ENCODE results near the gene PRAMEF20.
"Not testable (repeated sequence)": the region's sequence is repeated elsewhere in the genome, so short reads cannot be mapped to it uniquely, and the experiment has no call there.

PRAMEF20 gene

DNA sequence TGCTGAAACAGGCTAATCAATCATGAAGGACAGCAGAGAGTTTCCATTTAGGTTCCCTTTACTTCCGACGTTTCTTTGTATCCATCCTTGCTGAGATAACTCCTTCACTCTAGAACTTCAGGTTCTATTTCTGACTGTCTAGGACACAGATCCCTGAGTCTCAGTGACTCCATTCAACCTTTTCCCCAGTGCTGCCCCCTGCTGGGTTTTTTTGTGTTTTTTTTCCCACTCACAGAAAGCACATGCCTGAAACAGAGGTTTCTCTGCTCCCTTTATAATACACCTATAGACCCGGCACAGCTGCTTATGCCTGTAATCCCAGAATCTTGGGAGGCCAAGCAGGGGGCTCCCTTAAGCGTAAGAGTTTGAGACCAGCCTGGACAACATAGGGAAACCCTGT is 41.7 kb upstream of the PRAMEF20 start:
- WGBS (ENCODE audit: extremely low coverage, insufficient coverage, insufficient read length) = no CpG with 5 or more reads among the region's 4 CpGs
- not testable (repeated sequence) for H3K4me2 ChIP-seq (ENCODE audit: low read length); H3K79me2 ChIP-seq (ENCODE audit: control insufficient read depth, insufficient read depth, low read length, poor library complexity); H2BK5ac ChIP-seq (ENCODE audit: low read depth, low read length, poor library complexity); H3K9ac ChIP-seq (ENCODE audit: low read length); H2BK120ac ChIP-seq (ENCODE audit: insufficient read depth, low read length, poor library complexity); H2BK12ac ChIP-seq (ENCODE audit: low read length); H2AK5ac ChIP-seq (ENCODE audit: low read length); H3K4me3 ChIP-seq (ENCODE audit: low read depth, low read length); H3K14ac ChIP-seq (ENCODE audit: low read length); H4K12ac ChIP-seq (ENCODE audit: low read depth, low read length); H3K18ac ChIP-seq (ENCODE audit: low read length); H3K36me3 ChIP-seq (ENCODE audit: control insufficient read depth in 1 of 2, insufficient read depth in 2 of 2, low read length in 2 of 2); H3K23ac ChIP-seq (ENCODE audit: low read length); H4K91ac ChIP-seq (ENCODE audit: low read depth, low read length); H3K4ac ChIP-seq (ENCODE audit: low read depth, low read length); H3K27me3 ChIP-seq (ENCODE audit: insufficient read depth, low read length); H3K4me1 ChIP-seq (ENCODE audit: control insufficient read depth in 1 of 2, insufficient read depth in 2 of 2, low read length in 2 of 2); H3K27ac ChIP-seq (ENCODE audit: low read depth, low read length); H4K8ac ChIP-seq (ENCODE audit: low read depth, low read length); H2AFZ ChIP-seq (ENCODE audit: insufficient read depth, low read length, poor library complexity); H3K79me1 ChIP-seq (ENCODE audit: low read length)
- peaks cover 18% of the 10 kb centered on the region for H3K9me3 ChIP-seq (ENCODE audit: insufficient read depth, low read depth, low read length)
- DNase-seq = peak; percentile 23 to 38

DNA sequence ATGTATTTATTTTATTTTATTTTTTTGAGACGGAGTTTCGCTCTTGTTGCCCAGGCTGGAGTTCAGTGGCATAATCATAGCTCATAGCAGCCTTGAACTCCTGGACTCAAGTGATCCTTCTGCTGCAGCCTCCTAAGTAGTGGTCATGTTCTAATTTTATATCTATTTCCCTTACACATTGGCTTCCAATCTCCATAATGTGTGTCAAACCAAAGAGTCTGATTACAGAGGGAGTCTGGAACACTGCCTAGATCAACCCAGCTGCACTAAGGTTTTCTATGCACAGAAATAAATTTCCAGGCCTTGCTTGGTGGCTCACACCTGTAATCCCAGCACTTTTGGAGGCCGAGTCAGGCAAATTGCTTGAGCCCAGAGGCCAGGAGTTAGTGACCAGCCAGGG is 31.3 kb upstream of the PRAMEF20 start:
- DNase-seq; H3K79me1 ChIP-seq (ENCODE audit: low read length); H2AK5ac ChIP-seq (ENCODE audit: low read length); H3K4me1 ChIP-seq (ENCODE audit: control insufficient read depth in 1 of 2, insufficient read depth in 2 of 2, low read length in 2 of 2); H4K12ac ChIP-seq (ENCODE audit: low read depth, low read length); H2BK5ac ChIP-seq (ENCODE audit: low read depth, low read length, poor library complexity); H3K9me3 ChIP-seq (ENCODE audit: insufficient read depth, low read depth, low read length); H3K79me2 ChIP-seq (ENCODE audit: control insufficient read depth, insufficient read depth, low read length, poor library complexity); H3K4me3 ChIP-seq (ENCODE audit: low read depth, low read length); H3K18ac ChIP-seq (ENCODE audit: low read length); H3K27me3 ChIP-seq (ENCODE audit: insufficient read depth, low read length); H3K27ac ChIP-seq (ENCODE audit: low read depth, low read length); H3K14ac ChIP-seq (ENCODE audit: low read length); H4K91ac ChIP-seq (ENCODE audit: low read depth, low read length); H3K23ac ChIP-seq (ENCODE audit: low read length); H3K4me2 ChIP-seq (ENCODE audit: low read length); H3K4ac ChIP-seq (ENCODE audit: low read depth, low read length); H3K9ac ChIP-seq (ENCODE audit: low read length); H4K8ac ChIP-seq (ENCODE audit: low read depth, low read length); H2AFZ ChIP-seq (ENCODE audit: insufficient read depth, low read length, poor library complexity); H2BK120ac ChIP-seq (ENCODE audit: insufficient read depth, low read length, poor library complexity); H3K36me3 ChIP-seq (ENCODE audit: control insufficient read depth in 1 of 2, insufficient read depth in 2 of 2, low read length in 2 of 2); H2BK12ac ChIP-seq (ENCODE audit: low read length): not testable (repeated sequence)
- no CpG with 5 or more reads among the region's 3 CpGs for WGBS (ENCODE audit: extremely low coverage, insufficient coverage, insufficient read length)

GRCh38 chr1:13380380-13380779 is 29.9 kb upstream of the PRAMEF20 start:
- DNase-seq; H4K91ac ChIP-seq (ENCODE audit: low read depth, low read length); H3K9ac ChIP-seq (ENCODE audit: low read length); H3K79me2 ChIP-seq (ENCODE audit: control insufficient read depth, insufficient read depth, low read length, poor library complexity); H2AK5ac ChIP-seq (ENCODE audit: low read length); H3K36me3 ChIP-seq (ENCODE audit: control insufficient read depth in 1 of 2, insufficient read depth in 2 of 2, low read length in 2 of 2); H3K23ac ChIP-seq (ENCODE audit: low read length); H2AFZ ChIP-seq (ENCODE audit: insufficient read depth, low read length, poor library complexity); H3K4me3 ChIP-seq (ENCODE audit: low read depth, low read length); H3K4me2 ChIP-seq (ENCODE audit: low read length); H3K9me3 ChIP-seq (ENCODE audit: insufficient read depth, low read depth, low read length); H4K8ac ChIP-seq (ENCODE audit: low read depth, low read length); H3K79me1 ChIP-seq (ENCODE audit: low read length); H3K27ac ChIP-seq (ENCODE audit: low read depth, low read length); H3K4me1 ChIP-seq (ENCODE audit: control insufficient read depth in 1 of 2, insufficient read depth in 2 of 2, low read length in 2 of 2); H3K14ac ChIP-seq (ENCODE audit: low read length); H3K4ac ChIP-seq (ENCODE audit: low read depth, low read length); H3K27me3 ChIP-seq (ENCODE audit: insufficient read depth, low read length); H2BK12ac ChIP-seq (ENCODE audit: low read length); H3K18ac ChIP-seq (ENCODE audit: low read length); H4K12ac ChIP-seq (ENCODE audit: low read depth, low read length); H2BK5ac ChIP-seq (ENCODE audit: low read depth, low read length, poor library complexity); H2BK120ac ChIP-seq (ENCODE audit: insufficient read depth, low read length, poor library complexity): not testable (repeated sequence)
- WGBS (ENCODE audit: extremely low coverage, insufficient coverage, insufficient read length) = no CpG with 5 or more reads among the region's 3 CpGs

DNA sequence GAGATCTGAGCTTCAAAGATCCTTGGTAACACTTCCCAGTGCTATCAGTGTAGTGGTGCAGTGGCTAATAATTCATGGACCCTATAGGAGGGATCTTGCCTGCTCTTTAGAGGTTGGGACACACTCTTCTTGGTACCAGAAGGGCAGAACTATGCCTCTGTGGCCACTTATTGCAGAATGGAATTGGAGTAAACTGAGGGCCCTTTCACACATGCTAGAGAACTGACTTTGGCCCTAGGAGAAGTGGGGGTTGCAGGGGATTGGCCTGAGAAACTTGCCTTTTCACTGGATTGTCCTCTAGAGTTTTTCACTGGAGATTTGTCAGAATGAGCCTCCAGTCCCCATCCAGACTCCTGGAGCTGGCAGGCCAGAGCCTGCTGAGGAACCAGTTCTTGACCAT is 20.9 kb upstream of the PRAMEF20 start, which contains the start of gene PRAMEF17:
TSS of gene PRAMEF17 (plus strand) at position 301 of the 400 bp plus-strand sequence. CDS start at position 327, 26 bp downstream.
- H4K12ac ChIP-seq (ENCODE audit: low read depth, low read length); H3K4me3 ChIP-seq (ENCODE audit: low read depth, low read length); H2BK5ac ChIP-seq (ENCODE audit: low read depth, low read length, poor library complexity); H3K4me2 ChIP-seq (ENCODE audit: low read length); H3K79me1 ChIP-seq (ENCODE audit: low read length); H3K27me3 ChIP-seq (ENCODE audit: insufficient read depth, low read length); H3K14ac ChIP-seq (ENCODE audit: low read length); H4K91ac ChIP-seq (ENCODE audit: low read depth, low read length); DNase-seq; H3K18ac ChIP-seq (ENCODE audit: low read length); H3K4ac ChIP-seq (ENCODE audit: low read depth, low read length); H3K9ac ChIP-seq (ENCODE audit: low read length); H3K4me1 ChIP-seq (ENCODE audit: control insufficient read depth in 1 of 2, insufficient read depth in 2 of 2, low read length in 2 of 2); H2AFZ ChIP-seq (ENCODE audit: insufficient read depth, low read length, poor library complexity); H3K79me2 ChIP-seq (ENCODE audit: control insufficient read depth, insufficient read depth, low read length, poor library complexity); H3K36me3 ChIP-seq (ENCODE audit: control insufficient read depth in 1 of 2, insufficient read depth in 2 of 2, low read length in 2 of 2); H3K27ac ChIP-seq (ENCODE audit: low read depth, low read length); H2AK5ac ChIP-seq (ENCODE audit: low read length); H4K8ac ChIP-seq (ENCODE audit: low read depth, low read length); H2BK12ac ChIP-seq (ENCODE audit: low read length); H3K23ac ChIP-seq (ENCODE audit: low read length); H2BK120ac ChIP-seq (ENCODE audit: insufficient read depth, low read length, poor library complexity): not testable (repeated sequence)
- H3K9me3 ChIP-seq (ENCODE audit: insufficient read depth, low read depth, low read length) = peaks cover 27% of the 10 kb centered on the region
